ENCODE results near the gene LAMA2.

GRCh38 chr6:129555206-129555832 lies 672.4 kb downstream of the LAMA2 start:
- TF ChIP-seq, protein P1, sequence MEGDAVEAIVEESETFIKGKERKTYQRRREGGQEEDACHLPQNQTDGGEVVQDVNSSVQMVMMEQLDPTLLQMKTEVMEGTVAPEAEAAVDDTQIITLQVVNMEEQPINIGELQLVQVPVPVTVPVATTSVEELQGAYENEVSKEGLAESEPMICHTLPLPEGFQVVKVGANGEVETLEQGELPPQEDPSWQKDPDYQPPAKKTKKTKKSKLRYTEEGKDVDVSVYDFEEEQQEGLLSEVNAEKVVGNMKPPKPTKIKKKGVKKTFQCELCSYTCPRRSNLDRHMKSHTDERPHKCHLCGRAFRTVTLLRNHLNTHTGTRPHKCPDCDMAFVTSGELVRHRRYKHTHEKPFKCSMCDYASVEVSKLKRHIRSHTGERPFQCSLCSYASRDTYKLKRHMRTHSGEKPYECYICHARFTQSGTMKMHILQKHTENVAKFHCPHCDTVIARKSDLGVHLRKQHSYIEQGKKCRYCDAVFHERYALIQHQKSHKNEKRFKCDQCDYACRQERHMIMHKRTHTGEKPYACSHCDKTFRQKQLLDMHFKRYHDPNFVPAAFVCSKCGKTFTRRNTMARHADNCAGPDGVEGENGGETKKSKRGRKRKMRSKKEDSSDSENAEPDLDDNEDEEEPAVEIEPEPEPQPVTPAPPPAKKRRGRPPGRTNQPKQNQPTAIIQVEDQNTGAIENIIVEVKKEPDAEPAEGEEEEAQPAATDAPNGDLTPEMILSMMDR (IDR thresholded peaks at IDR 0.05), result no peak
- no peak for TF ChIP-seq POLR2AphosphoS5 (IDR thresholded peaks at IDR 0.05)
